ENCODE results near the gene TAS2R7.

TAS2R7 gene

GRCh38 chr12:10802587-10802986 is at the start of gene TAS2R7:
Gene TAS2R7, minus strand, starts transcription at chr12:10802627. Its CDS starts 57 bp downstream, at chr12:10802570.
- no peak for TF ChIP-seq CTCF (conservative IDR thresholded peaks at IDR 0.05; ENCODE audit: low read depth, low read length)
- DNase-seq (ENCODE audit: low read depth), result no peak
- H3K4me3 ChIP-seq (ENCODE audit: low read depth, low read length), result no peak within 1 kb of the TSS

GRCh38 chr12:10851243-10851858 is 48.9 kb upstream of the TAS2R7 start:
- TF ChIP-seq CTCF (conservative IDR thresholded peaks at IDR 0.05; ENCODE audit: low read depth, low read length), result no peak
- no peak for DNase-seq (ENCODE audit: low read depth)
- H3K4me3 ChIP-seq (ENCODE audit: low read depth, low read length), result no peak overlapping the region

- no peak for TF ChIP-seq CTCF (conservative IDR thresholded peaks at IDR 0.05; ENCODE audit: low read depth, low read length)
- no peak within 1 kb of the TSS for H3K4me3 ChIP-seq (ENCODE audit: low read depth, low read length)
- DNase-seq (ENCODE audit: low read depth), result peak; percentile 7
Observed at GRCh38 chr12:10849425-10849878, 47.0 kb upstream of the TAS2R7 start, which contains the start of gene PRR4. Gene PRR4, minus strand, starts transcription at chr12:10849475. Its CDS starts 38 bp downstream, at chr12:10849437.

- H3K4me3 ChIP-seq (ENCODE audit: low read depth, low read length), result no peak overlapping the region
- DNase-seq (ENCODE audit: low read depth), result no peak
- TF ChIP-seq CTCF (conservative IDR thresholded peaks at IDR 0.05; ENCODE audit: low read depth, low read length), result no peak
Observed at GRCh38 chr12:10847744-10848143, 45.3 kb upstream of the TAS2R7 start.

- no peak for DNase-seq (ENCODE audit: low read depth)
- H3K4me3 ChIP-seq (ENCODE audit: low read depth, low read length), result no peak overlapping the region
- TF ChIP-seq CTCF (conservative IDR thresholded peaks at IDR 0.05; ENCODE audit: low read depth, low read length), result no peak
Observed at GRCh38 chr12:10842862-10843261, 40.4 kb upstream of the TAS2R7 start.

GRCh38 chr12:10838461-10838860 is 36.0 kb upstream of the TAS2R7 start:
- no peak overlapping the region for H3K4me3 ChIP-seq (ENCODE audit: low read depth, low read length)
- no peak for DNase-seq (ENCODE audit: low read depth)
- no peak for TF ChIP-seq CTCF (conservative IDR thresholded peaks at IDR 0.05; ENCODE audit: low read depth, low read length)

GRCh38 chr12:10829994-10830393 is 27.6 kb upstream of the TAS2R7 start:
- H3K4me3 ChIP-seq (ENCODE audit: low read depth, low read length), result no peak overlapping the region

More at GRCh38 chr12:10829994-10830393, 27.6 kb upstream of the TAS2R7 start:
- peak; percentile 43 for DNase-seq (ENCODE audit: low read depth)
- TF ChIP-seq CTCF (conservative IDR thresholded peaks at IDR 0.05; ENCODE audit: low read depth, low read length), result no peak

All from choroid plexus epithelial cell (primary cell).